Measurements from ENCODE around the gene ST3GAL2.

The ST3GAL2 gene

DNA sequence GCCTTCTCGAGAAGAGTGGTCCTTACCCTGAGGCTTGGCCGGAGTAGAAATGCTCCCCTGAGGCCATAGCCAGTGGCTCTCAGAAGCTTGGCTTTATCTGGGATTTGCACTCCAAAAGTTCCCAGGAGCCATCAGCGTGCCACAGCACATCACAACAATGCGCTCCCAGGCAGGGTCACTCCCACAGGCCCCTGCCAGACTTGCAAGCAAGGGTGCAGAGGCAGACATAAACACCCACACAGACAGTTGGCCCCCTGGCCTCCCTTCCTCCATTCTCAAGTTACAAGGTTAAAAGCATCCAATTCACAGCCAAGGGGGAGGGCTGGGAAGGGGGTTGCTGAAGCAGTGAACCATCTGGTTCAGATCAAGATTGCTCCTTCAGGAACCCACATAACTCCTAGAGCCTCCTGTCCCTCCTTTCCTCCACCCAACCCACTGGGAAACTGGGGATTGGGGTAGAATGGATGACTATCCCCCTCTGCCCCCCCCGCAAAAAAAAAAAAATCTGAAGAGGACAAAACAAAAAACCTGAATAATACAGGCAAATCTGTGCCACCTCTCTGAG is 1.8 kb downstream of the ST3GAL2 start:
- DNase-seq, result no peak

DNA sequence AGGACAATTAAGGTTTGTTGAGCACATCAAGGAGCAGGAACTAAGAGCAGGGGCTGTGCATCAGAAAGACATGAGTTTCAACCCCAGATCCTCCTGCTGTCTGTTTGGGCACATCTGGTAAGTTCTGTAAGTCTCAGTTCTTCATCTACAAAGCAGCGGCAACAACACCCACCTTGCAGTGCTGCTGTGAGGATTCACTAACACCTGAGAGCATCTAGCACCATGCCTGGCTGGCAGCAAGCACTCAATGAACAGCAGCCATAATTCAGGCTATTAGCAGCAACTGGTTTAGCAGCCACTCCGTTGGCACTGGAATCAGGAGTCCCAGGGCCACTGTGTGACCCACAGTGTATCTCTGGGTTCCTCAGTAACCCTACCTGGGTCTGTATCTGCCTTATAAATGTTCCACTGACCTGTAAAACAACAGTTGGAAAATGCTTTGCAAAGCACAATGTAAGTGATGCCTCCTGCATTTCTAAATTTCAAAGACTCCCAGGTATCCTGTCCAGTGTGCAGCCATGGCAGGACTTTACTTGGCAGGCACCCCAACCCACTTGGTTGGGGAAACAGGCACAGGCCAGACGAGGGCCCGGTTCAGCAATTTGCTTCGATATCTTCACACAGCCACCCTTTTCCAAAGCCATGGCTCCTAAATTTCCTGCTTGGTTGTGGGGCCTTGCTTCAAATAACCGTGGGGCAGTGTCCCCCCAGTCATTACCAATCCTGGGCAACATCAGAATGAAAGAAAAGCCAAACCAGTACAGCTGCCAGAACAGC is 4.2 kb downstream of the ST3GAL2 start:
- DNase-seq, result no peak

DNA sequence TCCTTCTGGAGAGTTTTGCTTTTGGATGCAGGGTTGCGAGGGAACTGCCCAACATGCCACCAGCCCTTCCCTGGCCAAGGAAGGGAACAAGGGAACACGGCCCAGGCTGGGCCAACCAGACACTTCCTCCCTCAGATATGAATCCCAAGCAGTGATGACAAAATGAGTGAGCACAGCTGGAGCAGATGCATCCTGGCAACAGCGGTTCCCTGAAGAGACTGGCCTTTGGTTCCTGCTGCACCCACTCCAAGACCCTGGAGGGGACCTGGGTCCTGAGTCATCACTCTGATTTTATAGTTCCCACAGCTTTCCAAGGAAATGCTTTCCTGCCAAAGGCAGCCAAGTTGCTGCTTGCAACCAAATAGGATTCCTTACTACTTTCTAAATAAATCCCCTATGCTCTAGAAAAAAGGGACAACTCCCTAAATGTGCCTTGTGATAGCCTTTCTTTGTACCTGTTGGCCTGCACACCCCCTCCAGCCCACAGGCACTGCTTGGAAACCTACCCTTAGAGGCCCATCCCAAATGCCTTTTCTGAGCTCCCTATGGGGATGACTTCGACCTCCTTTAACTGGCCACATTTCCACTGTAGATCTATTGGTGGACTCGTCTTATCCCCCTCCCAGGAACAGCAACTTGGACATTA is 5.3 kb downstream of the ST3GAL2 start:
- DNase-seq, result no peak

DNA sequence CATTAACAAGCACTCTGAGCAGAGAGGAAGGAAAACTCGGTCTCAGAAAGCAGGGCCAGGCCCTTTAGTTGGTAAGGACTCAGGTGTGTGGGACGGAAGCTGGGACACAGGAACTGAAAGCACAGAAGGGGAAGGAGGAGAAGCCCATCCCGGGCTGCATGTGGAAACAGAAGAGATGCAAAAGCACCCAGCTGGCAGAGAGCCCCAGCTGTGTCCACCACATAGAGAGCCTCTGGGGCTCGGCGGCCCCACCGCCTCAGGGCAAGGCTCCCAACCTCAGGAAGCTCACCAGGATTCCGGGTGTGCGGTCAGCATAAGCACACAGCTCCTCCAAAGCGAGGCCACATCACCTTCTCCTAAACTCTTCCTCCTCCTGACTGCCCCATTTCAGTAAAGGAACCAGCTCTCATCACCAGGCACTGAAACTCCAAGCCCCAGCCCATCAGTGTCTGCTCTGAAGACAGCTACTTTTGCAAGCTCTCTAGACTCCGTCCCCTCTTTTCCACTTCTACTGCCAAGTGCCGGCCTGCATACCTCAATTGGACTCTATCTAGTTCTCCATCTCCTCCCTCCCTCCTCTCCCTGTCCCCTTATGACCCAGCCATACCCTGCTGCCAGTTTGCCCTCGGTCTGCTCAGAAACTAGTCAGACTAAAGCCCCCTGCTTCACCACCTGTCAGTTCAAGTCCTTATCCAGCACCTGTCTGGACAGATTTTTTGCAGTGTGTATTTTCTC is 6.0 kb downstream of the ST3GAL2 start:
- DNase-seq, result no peak

DNA sequence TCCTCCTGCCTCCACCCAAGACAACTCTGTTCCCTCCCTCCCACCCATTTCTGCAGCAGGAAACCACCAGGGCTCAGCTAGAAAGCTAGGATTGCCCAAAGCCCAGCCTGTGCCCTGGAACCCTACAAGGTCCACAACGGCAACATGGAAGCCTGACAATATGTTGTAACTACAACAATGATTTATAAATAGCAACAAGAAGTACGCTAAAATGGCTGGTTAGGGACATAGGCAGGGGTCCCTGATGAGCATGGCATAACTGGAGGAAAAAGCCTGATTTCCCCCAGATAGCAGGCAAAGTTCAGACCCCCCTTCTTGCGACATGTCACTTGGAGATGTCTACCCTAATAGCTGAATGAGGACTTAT is 6.6 kb downstream of the ST3GAL2 start:
- DNase-seq, result no peak

DNA sequence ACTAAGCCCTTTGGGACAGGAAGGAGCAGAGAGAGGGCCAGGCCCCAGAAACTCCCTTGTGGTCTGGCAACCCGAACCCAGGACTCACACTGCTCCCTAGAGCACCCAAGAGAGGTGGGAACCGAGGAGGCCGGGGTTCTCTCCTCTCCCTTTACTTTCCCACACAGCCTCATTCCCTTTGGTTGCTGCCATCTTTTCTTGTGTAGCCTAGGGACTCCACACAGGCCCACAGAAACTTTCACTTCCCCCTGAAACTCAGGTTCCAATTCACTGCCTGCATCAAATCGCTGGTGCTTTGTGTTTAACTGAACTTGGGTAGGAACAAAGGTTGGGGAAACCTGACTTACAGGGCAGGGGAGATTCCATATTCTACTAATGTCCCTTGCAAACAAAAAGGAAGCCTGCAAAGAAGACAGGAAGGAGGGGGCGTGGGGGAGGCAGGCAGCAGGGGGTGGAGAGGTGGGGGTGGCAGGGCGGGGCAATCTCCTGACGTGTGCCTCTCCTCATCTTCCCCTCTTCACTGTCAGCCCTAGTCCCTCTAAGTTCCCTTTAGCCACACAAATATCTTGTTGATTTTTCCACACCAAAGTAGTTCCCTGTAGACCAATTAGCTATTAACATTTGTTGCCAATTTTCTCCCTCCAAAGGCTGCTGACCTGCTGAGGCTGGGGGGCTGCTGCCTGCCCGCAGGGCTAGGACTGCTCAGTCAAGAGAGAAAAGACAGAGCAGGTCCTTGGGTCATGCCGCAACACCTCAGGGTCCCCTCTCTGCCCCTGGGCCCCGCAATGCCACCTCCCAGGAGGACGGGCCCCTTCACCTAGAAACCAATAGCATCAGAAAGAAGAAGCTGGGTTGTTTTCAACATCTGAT is 8.0 kb downstream of the ST3GAL2 start:
- DNase-seq, result no peak

DNA sequence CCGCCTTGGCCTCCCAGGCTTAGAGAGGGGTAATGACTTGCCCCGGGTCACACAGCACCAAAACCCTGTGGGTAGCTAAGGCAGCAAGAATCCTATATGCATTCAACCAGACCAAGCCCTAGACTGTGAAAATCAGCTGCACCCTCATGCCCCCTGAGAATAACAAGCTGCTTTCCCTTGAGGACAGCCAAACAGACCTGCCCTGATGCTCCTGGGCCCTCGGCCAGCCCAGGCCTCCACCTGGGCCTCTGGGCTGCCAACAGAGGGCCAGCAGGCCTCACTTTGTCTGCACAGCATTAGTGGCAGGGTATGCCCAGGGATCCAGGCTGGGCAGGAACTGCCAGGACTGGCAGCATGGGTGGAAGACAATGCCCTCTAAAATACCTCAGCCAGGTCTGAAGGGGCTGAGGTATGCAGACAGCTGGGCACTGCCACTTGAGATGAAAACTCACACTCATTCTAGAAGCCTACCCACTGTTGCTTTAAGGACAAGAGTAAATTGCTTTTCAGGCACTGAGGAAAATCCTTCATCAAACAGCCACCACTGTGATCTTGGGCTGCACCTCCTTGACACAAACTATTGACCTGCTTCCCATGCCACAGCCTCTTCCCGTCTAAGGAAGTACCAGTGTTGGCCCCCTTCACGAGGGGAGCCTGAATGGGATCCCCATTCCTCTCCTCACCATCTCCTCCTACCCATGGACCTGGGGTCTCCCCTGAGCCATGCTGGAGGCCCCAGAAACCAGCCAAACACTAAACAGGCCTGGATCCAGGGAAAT is 8.8 kb downstream of the ST3GAL2 start:
- DNase-seq, result no peak

DNA sequence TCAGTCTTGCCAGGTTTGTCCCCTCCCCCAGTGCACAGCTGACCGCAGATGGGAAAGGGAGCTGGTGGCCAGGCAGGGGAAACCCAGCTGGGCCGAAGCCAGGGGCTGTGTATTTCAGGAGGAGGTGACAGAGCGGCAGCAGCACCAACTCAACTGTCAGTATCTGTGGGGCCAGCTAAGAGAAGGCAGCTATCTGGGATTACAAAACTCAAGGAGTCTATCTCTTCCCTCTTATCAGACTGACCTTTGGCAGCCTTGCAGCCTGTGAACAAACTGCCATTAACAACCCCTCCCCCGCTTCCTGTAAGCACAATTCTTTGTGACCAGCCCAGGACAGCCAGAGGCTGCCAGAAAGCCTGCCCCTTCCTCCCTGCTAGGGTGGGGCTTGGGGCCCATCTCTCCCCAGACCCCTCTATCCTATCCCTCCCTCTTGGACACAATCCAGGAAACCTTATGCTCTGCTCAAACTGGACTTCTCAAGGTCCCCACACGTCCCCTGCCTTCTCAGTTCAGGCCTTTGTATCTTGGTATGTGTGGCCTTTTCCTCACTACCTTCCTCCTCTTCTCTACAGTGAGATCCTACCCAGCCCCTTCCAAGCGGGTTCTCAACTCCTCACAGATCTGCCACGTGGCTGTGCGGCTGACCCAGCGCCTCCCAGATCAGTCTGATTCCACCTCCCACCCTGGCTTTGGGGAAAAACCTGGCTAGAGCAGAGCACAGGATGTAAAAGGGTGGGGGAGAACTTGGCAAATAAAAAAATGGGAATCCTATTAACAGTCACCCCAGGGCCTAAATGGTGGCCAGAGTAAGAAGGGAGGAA is 10.5 kb downstream of the ST3GAL2 start:
- no peak for DNase-seq

DNA sequence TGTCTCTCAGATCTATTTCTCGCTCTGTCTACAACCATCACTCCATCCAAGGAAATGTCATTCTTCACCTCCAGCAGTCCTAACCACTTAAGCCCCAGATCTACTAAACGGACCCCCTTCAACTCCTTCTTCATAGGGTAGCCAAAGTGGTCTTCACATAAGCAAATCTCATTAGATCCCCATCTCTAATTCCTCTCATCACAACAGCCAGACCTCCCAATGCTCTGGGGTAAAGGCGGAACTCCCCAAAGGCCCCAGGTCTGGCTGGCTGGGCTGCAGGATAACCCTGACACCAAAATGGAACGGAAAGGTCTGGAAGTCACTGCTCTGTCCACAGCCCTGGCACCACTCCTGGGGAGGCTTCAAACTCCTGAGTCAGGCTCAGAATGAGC is 11.1 kb downstream of the ST3GAL2 start:
- DNase-seq, result no peak

DNA sequence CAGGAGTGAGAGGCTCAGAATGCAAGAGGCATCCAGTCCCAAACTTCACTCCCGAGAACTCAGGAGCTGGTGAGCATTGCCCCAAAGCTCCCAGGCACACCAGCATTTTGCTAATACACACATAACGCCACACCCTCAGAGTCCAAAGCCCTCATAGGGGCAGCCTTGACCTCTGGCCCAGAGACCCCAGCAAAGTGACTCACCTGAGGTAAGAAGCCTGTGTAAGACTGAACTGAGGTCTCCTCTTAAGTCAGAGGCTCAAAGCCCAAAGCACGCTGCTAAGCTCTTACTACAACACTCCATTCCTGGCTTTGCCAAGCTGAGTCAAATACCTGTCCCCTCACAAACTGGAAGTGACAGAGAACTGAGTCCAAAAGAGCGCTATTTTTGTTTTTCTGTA is 16.4 kb downstream of the ST3GAL2 start:
- no peak for DNase-seq

DNA sequence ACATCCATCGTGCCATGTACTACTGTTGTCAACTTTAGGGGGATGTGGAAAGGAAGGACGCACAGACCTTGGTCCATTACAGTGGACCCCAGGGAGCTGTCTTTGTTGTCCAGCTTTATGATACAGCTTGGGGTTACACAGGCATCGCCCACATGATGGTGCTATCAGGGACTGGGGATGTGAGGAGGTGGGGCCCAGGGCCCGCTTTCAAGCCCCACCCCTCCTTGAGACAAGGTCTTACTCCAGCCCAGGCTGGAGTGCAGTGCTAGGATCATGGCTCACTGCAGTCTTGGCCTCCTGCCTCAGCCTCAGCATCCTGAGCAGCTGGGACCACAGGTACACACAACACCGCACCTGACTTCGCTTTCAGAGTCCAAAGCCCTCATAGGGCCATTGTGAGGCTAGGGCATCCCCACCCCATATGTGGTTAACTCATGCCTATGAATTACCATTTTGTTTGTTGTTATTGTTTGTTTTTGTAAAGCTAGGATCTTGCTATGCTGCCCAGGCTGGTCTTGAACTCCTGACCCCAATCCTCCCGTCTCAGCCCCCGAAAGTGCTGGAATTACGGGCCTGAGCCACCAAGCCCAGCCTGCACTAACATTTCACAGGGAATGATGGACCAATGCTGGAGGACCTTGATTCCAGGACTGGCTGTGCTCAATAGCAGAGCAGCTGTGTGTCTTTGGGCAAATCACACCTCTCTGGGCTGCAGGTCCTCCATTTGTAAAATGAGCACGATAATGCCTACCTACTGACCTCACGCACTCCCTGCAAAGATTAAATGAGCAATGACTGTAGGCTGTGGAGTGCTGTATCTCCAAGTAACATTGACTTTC is 17.2 kb downstream of the ST3GAL2 start:
- DNase-seq, result no peak

DNA sequence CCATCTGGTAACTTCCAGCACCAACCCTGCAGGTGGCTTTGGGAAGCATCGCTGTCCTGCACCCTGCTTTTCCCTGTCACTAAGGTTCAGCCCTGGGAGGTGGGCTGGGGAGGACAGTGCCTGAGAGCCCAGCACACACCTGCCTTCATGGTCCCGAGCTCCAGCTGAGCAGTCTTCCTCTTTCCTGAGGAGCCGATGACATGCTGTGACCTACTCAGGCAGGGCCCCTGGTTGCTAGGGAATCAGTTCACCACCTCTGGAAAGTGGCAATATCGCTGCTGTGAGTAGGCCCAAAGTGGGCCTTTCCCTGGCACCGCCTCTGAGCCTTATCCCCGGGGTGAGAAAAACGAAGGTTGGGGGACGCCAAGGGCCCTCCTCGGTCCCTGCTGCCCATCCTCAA is 17.9 kb downstream of the ST3GAL2 start:
- DNase-seq, result no peak

DNA sequence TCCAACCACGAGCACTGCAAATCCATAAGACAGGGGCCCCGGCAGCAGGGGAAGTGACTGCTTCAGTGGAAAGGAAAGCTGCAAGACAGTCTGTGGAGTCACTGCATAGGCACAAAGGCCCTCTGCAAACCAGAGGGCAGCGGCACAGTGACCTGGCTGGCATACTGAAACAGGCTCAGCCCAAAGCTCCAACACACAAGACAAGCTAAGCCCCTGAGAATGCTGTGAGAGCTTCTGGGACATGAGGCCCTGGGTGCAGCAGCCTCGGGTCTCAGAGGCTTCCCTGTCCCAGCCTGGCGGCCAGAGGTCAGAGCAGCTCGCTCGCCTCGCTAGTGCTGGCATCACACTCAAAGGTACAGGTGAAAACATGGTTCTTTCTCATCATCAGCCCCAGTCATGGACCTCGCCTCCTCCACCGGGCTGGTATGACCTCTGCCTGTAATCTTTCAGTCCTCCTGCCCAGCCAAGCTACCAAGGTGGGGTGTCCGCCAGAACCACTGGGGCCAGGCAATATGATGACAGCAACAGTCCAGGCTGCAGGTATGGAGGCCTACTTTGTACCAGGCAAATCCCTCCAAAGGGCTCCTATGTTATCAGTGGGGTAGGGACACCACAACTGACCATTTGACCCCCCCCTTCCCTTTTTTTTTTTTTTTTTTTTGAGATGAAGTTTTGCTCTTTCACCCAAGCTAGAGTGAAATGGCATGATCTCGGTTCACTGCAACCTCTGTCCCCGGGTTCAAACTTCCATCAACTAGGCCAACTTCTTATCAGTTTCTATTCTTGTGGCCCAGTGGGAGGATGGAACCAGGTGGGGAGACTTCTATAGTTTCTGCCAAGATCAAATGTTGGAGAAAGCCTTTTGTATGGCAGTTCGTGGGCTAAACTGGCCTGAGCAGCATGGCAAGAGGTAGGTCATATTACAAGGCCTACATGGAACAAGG is 19.2 kb downstream of the ST3GAL2 start:
- no peak for DNase-seq

DNA sequence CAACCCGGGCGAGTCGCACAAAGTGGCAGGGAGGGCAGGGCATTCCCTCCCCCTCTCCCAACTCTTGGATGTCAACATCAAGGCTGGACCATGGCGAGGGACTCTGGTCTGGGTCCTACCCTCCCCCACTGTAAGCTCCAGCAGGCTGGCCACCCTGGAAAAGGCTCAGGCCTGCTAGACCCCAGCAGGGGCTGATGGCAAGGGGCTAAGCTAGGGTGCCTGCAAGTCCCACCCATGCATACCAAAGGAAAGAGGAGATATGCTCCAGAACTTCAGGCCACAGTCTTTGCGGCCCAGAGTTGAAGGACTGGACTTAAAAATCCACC is 19.9 kb downstream of the ST3GAL2 start:
- no peak for DNase-seq

DNA sequence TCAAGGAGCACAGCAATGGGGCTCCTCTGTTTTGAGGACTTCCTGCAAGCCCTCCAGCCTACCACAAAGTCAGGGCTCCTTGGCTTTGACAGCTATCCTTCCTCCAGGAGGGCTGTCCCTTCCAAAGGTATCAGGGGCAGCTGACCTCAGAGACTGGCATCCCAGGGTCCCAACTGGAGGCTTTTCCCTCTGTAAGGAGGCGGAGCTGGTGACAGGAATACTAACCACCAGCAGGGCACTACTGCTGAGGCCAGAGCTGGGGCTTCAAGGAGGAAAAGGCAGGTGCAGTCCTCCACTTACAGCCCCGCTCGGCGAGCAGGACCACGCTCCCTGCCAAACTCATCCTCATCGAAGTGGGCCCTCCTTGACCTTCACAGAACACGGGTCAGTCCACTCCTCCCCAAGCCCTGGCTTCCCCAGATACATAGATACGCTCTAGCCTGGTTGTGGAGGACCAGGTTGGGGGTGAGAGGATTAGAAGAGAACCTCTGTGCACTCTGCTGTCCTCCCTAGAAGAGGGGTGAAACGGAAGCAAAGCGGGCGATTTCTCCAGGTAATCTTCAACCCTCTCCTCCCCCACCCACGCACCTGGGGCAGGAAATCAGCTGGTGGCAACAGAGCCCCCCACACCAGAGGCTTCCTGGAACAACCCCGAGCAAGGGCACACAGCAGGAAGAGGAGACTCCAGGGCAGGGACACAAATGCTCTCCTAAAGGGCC is 20.5 kb downstream of the ST3GAL2 start:
- no peak for DNase-seq

DNA sequence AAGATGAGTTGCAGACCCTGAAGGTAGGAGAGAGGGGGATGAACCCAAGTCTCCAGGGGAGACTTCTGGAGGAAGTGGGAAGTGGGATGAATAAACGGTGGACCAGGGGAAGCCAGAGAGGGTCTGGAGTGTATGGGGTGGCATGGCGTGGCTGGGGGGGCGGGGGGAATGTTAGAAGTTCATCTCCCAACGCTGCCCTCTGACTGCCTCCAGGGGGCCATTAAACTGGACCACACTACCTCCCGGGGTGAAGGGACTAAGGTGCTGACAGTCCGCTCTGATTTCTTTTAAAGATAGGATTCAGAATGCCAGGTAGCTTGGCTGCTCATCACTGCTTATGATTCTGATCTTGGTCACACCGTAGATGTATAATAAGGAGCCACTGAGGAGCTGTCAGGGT is 21.2 kb downstream of the ST3GAL2 start:
- DNase-seq, result no peak

DNA sequence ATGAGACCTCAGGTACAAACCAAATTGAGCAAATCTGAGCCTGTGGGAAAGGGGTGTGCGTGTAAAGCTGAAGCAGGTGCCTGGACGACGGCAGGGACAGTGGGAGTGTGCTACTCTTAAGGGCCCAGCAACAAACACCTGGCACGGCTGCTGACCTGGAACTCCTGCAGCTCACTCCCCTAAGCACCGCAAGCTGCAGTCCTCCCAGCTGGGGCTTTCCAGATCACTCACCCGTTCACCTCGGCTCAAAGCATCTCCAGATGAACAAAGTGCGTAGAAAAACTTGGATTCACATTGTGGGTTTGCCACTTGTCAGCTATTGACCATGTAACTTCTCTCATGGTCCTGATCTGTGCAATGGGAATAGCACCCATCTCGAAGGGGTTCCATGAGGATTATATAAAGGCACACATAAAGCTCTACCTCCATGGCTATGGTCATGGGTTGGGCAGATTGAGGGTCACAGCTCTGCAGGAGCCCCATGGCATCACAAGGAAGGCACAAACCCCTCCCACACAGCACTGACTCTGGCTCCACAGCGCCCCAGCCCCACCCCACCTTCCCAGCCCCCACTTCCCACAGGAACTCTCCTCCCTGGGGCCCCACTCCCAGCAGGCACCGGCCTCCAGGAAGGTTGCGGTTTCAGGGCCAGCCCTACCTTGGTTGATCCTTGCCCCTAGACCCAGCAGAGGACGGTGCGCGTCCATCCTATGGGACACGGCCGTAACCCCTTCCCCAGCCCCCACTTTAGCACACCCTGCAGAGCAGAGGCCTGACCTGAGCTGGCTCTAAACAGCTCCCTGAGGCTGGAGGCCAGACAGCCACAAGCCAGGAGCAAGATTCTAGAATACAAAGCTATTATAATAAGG is 21.9 kb downstream of the ST3GAL2 start:
- DNase-seq, result no peak
